ENCODE data around the gene FAM228B. TPM values are rescaled to one million over a fixed set of nuclear protein-coding genes. Genes with fewer than 3 reads are reported as not detected.

Gene FAM228B
- total and polyA plus RNA-seq, 2 donors (not counting 1 experiment from before 2014, with no cell fraction given): 9.8 to 47.2 TPM

GRCh38 chr2:24183366-24184069 is 60.2 kb downstream of the FAM228B start:
- no peak overlapping the region for H3K27ac Mint-ChIP-seq
- ChIA-PET POLR2A (no interaction called here), CTCF (interaction anchor here (0.7 kb wide), 1 partner anchor 120 kb away, joined by 3 read pairs; no protein-coding TSS in a partner anchor)
- no peaks in the 10 kb centered on the region for H3K79me2 ChIP-seq (ENCODE audit: control insufficient read depth, insufficient read depth, low read length)
- 90% methylated on average over 2 of the region's 6 CpGs for WGBS (ENCODE audit: insufficient coverage)
- TF ChIP-seq EZH2 (IDR thresholded peaks at IDR 0.05; ENCODE audit: borderline replicate concordance, insufficient read depth, low read depth, low read length, poor library complexity, severe bottlenecking) (no peak), CTCF (IDR thresholded peaks at IDR 0.05) (no peak)
- H3K9me3 Mint-ChIP-seq (ENCODE audit: insufficient read depth): no peaks in the 10 kb centered on the region
- no peaks in the 10 kb centered on the region for H3K27me3 Mint-ChIP-seq
- no peak overlapping the region for H3K9ac ChIP-seq (ENCODE audit: low read length)
- no peaks in the 10 kb centered on the region for H3K4me1 Mint-ChIP-seq
- no peaks in the 10 kb centered on the region for H3K4me1 ChIP-seq (ENCODE audit: control insufficient read depth in 2 of 2, insufficient read depth in 2 of 2, low read length in 2 of 2)
- intact Hi-C loops (cut with micrococcal nuclease): no loop called here
- H3K27me3 ChIP-seq (replicated peaks in 1 of 4; ENCODE audit: control extremely low read depth in 1 of 4, control insufficient read depth in 3 of 4, insufficient read depth in 4 of 4, low read length in 3 of 4): no peaks in the 10 kb centered on the region
- no peak overlapping the region for H3K4me2 ChIP-seq (replicated peaks; ENCODE audit: low read depth, low read length, poor library complexity, severe bottlenecking)
- ATAC-seq (ENCODE audit: low read depth): no peak
- no peak overlapping the region for H3K4me3 ChIP-seq (ENCODE audit: control extremely low read depth in 1 of 5, extremely low read depth in 1 of 5, insufficient read depth in 1 of 5, low read depth in 2 of 5, low read length in 4 of 5)
- H3K36me3 ChIP-seq (replicated peaks in 1 of 2; ENCODE audit: control extremely low read depth in 1 of 2, control insufficient read depth in 1 of 2, extremely low read depth in 1 of 2, insufficient read depth in 2 of 2, low read length in 1 of 2): no peaks in the 10 kb centered on the region
- H4K20me1 ChIP-seq (ENCODE audit: control insufficient read depth, insufficient read depth, low read length, poor library complexity, severe bottlenecking): no peaks in the 10 kb centered on the region
- H3K9me3 ChIP-seq (ENCODE audit: control extremely low read depth in 1 of 3, control insufficient read depth in 2 of 3, insufficient read depth in 1 of 3, low read length in 2 of 3): no peaks in the 10 kb centered on the region
- no peak overlapping the region for H3K27ac ChIP-seq (ENCODE audit: low read length in 2 of 2)
- no peak overlapping the region for H3K4me3 Mint-ChIP-seq
- no peak for DNase-seq
- H2AFZ ChIP-seq (ENCODE audit: insufficient read depth, low read depth, low read length, poor library complexity, severe bottlenecking): no peak overlapping the region

DNA sequence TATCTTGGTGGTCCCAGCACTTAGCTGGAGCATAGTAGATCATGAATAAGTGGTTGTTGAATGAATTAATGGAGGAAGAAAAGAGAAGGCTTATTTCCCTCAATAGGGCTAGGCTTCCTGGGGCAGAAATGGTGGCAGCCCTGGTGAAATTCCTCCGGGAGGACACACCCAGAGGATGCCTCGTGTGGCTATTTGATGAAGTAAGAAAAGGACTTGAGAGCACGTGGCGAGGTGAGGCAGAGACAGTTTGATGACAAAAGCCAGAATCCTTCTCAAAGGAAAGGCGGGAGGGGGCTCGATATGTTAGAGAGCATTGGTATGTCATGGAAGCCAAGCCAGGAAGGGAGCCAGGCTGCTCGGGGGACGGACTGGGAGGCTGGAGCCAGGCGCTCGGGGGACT is 66.3 kb downstream of the FAM228B start:
- no peak for ATAC-seq (ENCODE audit: low read depth)
- Histone ChIP-seq H3K4me3 (ENCODE audit: control extremely low read depth in 1 of 5, extremely low read depth in 1 of 5, insufficient read depth in 1 of 5, low read depth in 2 of 5, low read length in 4 of 5) (no peak overlapping the region), H3K79me2 (ENCODE audit: control insufficient read depth, insufficient read depth, low read length) (no peaks in the 10 kb centered on the region), H2AFZ (ENCODE audit: insufficient read depth, low read depth, low read length, poor library complexity, severe bottlenecking) (no peak overlapping the region), H3K4me2 (replicated peaks; ENCODE audit: low read depth, low read length, poor library complexity, severe bottlenecking) (no peak overlapping the region), H3K4me1 (ENCODE audit: control insufficient read depth in 2 of 2, insufficient read depth in 2 of 2, low read length in 2 of 2) (no peaks in the 10 kb centered on the region), H3K36me3 (replicated peaks in 1 of 2; ENCODE audit: control extremely low read depth in 1 of 2, control insufficient read depth in 1 of 2, extremely low read depth in 1 of 2, insufficient read depth in 2 of 2, low read length in 1 of 2) (no peaks in the 10 kb centered on the region), H4K20me1 (ENCODE audit: control insufficient read depth, insufficient read depth, low read length, poor library complexity, severe bottlenecking) (no peaks in the 10 kb centered on the region), H3K9me3 (ENCODE audit: control extremely low read depth in 1 of 3, control insufficient read depth in 2 of 3, insufficient read depth in 1 of 3, low read length in 2 of 3) (no peaks in the 10 kb centered on the region), H3K9ac (ENCODE audit: low read length) (no peak overlapping the region), H3K27ac (ENCODE audit: low read length in 2 of 2) (no peak overlapping the region), H3K27me3 (replicated peaks in 1 of 4; ENCODE audit: control extremely low read depth in 1 of 4, control insufficient read depth in 3 of 4, insufficient read depth in 4 of 4, low read length in 3 of 4) (no peaks in the 10 kb centered on the region)
- Mint-ChIP-seq H3K27me3 (no peaks in the 10 kb centered on the region), H3K4me3 (no peak overlapping the region), H3K4me1 (no peaks in the 10 kb centered on the region), H3K27ac (no peak overlapping the region), H3K9me3 (ENCODE audit: insufficient read depth) (peaks cover 5% of the 10 kb centered on the region)
- CTCF ChIA-PET: no interaction called here
- no peak for DNase-seq
- POLR2A ChIA-PET: no interaction called here
- 93% methylated on average over 10 of the region's 10 CpGs for WGBS (ENCODE audit: insufficient coverage)
- TF ChIP-seq EZH2 (IDR thresholded peaks at IDR 0.05; ENCODE audit: borderline replicate concordance, insufficient read depth, low read depth, low read length, poor library complexity, severe bottlenecking) (no peak), CTCF (IDR thresholded peaks at IDR 0.05) (no peak)
- intact Hi-C loops (cut with micrococcal nuclease): no loop called here

Data from B cell (primary cell).